GM18861 (cell line): ENCODE data around the gene CRY1.

ENCODE experiments used
- ATAC-seq: cut with Tn5 transposase; IDR thresholded peaks from one replicate; pipeline ENCODE4 v1.9.1; 2021; ENCODE audit not compliant: unreplicated experiment

CRY1 gene

DNA sequence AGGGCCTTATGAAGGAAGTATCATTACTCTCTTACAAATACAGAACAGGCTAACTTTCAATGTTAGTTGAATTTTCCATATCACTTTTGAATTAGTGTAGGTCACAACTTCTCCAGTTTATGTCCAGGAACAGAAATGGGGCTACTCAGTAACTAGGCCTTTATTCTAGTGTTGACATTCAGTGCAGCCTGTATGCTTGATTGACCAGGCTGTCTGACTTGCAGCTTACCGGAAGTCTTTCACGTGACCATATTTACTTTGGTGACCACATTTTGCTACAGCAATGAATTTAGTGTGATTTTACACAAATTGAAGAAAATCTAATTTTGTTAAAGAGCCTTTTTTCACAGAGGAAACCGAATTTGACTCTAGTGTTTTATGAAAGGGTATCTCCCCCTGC, 118.8 kb downstream of the CRY1 start:
- ATAC-seq, result peak; percentile 89

DNA sequence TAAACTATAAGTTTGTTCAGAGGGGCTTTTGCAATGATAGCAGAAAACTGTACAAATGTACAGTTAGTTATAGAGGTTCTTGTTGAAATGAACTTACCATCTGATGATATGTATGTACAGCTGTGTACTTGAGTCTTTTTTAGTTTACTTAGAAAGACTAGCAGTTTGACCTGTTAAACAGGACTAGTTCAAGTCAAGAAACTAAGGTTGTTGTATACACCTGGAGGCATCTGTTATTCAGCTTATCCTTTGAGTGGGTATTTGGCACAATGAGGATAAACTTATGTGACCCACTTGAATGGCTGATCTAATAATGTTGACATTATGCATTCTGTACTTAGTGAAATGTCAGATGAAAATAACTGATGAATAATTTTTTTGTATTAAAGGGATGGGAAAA, 119.8 kb downstream of the CRY1 start:
- ATAC-seq, result no peak

DNA sequence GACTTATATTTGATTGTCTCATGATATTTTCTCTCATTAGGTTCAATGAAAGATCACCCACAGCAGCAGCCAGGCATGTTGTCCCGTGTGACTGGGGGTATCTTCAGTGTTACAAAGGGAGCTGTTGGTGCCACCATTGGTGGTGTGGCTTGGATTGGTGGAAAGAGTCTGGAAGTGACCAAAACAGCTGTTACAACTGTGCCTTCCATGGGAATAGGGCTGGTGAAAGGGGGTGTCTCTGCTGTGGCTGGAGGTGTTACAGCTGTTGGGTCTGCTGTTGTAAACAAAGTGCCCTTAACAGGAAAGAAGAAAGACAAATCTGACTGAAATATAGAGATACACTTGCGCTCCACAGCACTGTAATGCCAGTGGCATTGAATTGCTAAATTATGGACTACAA, 122.3 kb downstream of the CRY1 start:
- ATAC-seq, result no peak

DNA sequence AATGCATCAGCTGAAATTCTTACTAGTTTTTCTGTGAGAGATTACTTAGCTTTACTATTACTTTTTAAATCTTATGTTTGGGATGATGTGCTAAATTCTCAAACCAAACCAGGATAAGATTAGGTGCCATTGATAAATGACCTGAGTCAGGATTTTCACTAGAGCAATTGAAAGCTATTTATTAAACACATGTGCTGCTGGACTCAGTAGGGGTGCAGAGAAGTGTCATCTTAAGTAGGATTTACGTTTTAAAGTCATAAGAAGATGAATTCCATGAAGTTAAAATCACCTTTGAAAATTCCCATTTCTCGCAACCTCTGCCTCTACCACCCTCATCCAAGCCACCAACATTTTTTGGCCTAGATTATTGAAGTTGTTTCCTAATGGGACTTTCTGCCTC, 128.8 kb downstream of the CRY1 start:
- no peak for ATAC-seq

DNA sequence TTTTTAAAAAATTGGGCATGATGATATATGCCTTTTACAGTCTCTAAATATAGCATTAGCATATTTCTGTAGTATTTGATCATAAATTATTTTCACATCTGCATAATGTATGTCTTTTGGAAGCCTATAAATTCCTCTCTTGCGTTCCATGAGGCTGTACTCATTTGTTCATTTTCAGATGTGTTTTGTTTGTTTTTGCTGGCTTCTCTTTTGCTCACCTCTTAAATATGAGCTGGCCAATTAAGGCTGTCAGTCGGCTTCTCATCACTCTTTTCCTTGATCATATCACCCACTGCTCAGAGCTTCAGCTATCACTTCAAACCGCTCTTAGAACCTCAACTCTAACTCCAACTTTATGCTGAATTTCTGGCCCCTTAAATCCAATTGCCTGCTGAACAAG, 131.1 kb downstream of the CRY1 start:
- no peak for ATAC-seq

DNA sequence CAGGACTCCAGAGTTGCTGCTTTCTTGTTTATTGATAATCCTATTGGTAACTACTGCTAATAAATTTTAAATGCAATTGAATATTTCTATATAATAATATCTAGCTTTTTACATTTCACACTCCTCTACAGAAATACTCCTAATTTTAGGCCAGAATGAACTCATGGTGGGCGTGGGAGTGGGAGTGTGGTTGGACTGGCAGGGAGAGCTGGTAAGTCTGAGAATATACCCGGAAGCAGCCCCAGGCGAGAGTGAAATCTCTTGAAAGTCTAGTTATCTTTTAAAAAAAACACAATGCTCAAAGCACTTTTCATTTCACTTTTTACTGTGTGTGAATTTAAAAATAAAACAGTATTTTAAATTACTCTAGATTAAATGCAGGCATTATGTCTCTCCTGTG, 132.9 kb downstream of the CRY1 start:
- no peak for ATAC-seq

DNA sequence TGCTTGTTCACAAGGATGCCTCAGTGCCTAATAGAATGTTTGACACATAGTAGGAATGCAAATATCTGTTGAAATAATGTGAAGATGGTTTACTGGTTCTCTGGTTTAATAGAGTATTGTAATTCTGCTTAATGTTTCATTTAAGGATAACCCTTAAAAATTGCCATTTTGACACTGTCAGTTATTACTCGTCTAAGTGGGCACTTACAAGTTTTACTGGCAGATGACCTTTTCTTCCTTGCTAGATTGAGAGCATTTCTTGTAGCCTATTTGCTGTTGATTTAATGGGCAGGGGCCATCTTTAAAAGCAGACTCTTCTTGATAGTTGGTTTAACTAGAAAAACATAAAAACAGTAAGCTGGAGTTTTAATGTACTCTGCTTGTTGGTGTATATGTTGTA, 135.8 kb downstream of the CRY1 start:
- no peak for ATAC-seq

DNA sequence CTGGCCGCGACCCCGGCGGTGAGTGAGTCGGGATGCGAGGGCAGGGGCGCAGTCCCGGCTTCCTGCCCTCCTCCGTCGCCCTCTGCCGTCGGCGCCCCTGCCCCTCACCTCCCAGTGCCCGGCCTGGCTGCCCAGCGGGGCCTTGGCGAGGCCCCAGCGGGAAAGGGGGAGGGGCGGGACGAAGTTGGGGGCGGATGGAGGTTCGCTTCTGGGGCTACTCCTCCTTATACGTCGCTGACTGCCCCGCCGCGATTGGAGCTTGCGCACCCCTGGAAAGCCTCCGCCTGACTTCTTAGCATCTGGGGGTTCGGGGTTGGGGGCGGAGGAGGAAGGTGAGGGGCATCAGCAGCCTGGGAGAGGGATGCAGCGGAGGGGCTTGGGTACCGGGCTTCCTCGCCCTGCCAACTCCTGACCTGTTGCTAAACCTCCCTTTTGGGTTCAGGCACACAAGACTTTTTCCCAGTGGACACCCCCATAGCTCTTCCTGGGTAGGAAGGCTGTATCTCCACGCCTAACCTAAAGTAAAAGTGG, 137.2 kb downstream of the CRY1 start:
- ATAC-seq, result peak; percentile 34

DNA sequence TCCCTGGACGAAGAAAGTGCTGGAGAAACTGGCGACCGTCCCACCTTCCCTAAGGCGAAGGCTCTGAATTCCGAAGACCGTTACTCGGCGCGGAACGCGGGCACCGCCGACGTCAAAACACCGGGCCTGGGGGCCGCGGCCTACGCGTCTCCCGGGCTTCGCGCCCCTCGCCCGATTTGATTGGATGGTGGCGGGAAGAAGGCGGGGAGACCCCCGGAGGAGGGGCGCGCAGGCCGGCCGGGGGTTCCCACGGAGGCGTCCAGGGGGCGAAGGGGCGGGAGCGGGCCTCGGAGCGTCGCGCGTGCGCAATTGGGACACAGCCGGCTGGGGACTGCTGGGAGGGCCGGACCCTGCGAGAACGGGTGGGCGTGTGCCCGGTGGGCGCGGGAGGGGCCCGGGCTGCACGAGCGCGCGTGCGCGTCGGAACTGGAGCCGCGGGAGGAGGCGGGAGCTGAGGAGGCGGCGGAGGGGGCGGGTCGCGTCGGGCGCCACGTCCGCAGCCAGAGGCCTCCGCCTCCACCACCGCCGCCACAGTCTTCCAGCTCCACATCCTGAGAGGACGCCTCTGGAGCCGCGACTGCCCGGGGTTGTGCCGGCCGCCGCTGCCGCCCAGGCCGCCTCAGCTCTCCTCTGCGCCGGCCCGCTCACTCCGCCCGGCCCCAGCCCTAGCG, 137.8 kb downstream of the CRY1 start, which contains the start of gene TMEM263:
TSS of gene TMEM263 (plus strand) at position 531 of the 671 bp plus-strand sequence. CDS start 11,210 bp downstream, outside the sequence.
- peak; percentile 63 for ATAC-seq

DNA sequence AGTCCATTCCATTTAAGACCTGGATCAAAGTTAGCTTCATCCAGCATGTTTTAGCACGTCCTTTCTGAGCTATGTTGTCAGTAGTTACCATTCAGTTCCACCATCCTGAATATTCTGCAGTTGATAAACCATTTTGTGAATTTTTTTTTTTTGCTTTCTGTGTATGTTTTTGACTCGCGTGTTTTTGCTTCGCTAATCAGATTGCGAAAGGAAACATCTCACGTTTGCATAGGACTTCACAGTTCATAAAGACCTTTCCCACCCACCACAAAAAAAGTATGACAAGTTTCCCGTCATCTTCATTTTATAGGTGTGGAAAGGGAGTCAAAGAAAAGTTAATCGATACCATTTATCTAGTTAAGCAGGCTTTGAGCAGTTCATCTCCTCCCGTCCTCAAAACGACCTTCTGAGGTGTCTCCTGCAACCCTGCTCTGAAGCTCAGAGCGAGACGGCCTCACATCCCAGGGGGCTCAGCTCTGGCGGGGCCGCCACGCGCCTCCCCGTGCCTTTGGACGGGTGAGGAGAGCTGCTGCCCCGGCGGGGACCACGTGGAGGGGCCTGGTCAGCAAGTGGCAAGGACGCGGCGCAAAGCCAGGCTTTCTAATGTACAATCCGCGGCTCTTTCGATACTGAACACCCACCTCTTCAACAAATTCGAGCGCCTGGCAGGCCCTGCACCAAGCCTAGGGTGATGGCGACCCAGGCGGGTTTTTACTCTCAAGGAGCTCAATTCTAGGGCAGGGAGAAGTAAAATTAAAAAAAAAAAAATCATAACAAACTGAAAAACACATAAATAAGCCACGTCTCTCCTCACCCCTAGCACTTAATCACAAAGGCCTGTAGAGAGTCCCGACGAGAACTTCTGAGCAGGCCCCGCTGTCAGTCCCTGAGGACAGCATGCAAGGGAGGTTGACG, 138.6 kb downstream of the CRY1 start:
- ATAC-seq, result no peak

DNA sequence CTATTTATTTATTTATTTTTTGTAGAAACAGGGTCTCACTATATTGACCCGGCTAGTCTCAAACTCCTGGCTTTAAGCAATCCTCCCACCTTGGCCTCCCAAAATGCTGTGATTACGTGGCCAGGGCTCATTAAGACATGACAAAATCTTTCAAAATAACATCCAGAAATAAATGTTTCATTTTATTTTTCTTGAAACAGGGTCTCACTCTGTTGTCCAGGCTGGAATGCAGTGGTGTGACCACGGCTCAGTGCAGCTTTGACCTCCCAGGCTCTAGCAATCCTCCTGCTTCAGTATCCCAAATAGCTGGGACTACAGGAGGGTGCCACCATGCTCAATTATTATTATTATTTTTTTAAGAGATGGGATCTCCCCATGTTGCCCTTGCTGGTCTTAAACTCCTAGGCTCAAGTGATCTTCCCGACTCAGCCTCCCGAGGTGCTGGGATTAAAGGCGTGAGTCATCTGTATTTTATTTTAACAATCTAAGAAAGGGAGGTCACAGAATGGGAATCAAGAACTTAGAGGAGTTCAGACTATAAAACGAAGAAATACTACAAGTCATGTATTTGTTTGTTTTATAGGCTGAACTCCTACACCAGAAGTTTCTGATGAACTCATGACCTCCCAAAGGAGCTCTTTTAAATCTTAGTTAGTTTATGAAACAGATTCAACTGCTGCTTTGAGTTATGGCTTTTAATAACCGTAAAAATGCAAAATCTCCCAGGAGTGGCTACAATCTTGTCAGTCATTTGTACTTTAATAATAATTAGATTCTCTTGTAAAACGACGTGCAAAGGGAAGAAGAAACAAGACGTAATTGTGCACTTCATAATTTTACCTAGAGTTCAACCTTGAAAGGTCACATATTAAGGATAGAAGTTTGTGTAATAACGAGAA, 139.7 kb downstream of the CRY1 start:
- ATAC-seq, result no peak

DNA sequence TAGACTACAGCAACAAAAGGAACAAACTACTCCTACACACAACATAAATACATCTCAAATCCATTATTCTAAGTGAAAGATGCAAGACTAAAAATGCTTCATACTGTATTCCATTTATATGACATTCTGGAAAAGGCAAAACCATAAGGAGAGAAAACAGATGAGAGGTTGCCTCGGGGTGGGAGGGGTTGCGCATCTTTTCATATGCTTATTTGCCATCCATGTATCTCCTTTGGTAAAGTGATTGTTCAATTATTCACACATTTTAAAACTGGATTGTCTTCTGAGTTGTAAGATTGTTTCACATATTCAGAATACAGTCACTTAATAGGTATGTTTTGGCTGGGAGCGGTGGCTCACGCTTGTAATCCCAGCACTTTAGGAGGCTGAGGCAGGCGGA, 142.8 kb downstream of the CRY1 start:
- ATAC-seq, result no peak

DNA sequence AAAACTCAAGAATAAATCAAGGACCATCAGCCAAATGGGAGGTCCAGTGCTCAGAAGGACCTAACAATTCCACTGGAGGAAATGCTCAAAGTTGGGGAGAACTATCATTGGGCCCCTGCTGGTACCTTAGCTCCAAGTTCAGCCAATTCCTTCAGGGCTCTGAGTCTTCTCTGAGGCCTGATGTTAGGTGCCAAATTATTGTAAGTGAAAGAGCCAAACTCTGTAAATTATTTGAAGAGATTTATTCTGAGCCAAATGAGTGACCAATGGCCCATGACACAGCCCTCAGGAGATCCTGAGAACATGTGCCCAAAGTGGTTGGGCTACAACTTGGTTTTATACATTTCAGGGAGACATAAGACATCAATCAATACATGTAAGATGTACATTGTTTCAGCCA, 145.9 kb downstream of the CRY1 start:
- no peak for ATAC-seq

DNA sequence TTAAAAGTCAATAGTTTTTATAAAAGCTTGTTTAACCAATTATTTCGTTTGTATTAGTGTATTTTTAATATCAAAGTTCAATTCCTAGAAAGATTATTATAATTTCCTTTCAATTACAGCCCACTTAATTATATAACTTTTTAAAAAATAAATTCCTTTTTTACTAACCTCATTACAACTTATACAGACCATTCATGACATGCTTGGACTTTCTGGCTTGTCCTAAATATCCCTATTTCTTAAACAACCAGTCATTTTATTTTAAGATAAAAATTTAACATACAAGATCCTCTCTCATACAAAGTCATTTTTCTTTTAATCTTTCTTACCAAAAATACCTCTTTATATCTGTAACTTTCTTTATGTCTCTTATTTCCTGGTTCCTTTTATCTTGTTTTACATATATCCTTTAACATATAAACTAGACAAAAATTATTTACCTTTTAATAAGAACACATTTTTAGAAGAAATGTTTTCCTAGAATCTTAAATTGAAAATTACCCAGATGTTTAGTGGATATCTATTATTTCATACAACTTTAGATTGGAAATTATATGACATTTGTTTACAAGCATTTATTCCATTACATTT, 148.0 kb downstream of the CRY1 start:
- ATAC-seq, result no peak

DNA sequence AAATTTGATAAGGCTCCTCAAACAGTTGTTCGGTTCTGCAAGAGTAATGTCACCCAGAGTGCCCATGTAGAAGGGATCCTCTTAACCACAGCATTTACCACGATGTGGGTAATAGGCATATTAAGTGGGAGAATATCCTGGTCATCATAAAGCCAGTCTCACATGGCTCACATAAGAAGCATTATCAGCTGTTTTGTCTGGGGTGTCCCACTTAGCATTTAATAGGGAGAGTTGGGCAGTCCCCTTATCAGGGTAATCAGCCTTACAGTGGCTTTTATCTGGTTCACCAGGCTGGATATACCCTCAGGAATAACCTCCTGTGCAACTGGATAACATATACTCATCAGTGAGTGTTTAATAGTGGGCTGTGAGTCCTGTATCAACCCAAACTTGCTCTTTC, 150.6 kb downstream of the CRY1 start:
- ATAC-seq, result no peak

DNA sequence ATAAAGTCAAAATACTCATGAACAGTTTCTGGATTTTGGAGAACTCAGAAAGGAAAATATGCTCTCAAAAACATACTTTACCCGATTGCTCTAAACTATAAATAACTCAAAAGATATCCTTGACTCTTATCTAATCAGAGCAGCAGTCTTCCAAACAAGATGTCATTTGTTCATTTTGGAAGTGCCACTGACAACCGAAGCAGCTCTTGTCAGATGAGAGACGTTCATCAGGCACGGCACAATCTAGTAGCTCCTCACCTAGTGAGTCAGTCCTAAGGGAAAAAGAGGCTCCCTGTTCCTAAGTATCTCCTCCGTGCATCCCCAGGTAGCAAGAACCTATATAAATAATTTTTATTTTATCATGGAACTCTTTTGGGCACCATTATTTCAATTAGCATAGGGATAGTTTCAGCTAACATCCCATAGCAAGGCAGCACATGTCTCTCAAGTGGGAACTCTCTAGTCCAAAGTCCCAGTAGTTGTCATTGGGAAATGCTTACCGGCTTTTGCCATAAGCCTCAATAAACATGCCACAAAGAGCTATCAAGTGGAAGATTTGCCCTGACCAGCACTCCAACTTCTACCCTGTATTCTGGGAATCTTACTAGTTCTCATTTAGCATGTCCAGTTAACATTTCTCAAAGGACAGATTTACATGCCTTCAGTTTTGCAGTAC, 151.7 kb downstream of the CRY1 start:
- no peak for ATAC-seq
